Neural progenitor cell (in vitro differentiated cells): Measurements from ENCODE around the gene FKBP8.

Experiments
- EZH2phosphoT487 ChIP-seq: fragments of 200-600 bp; sonication (generic); IDR thresholded peaks from 2 replicates; pipeline ENCODE4 v1.6.1; 2017; ENCODE audit warnings: antibody characterized with exemption
- TF ChIP-seq, protein P1 (sequence below): fragments of 200-600 bp; sonication (generic); IDR thresholded peaks from 2 replicates; pipeline ENCODE4 v1.5.1; 2017; ENCODE audit warnings: antibody characterized with exemption, mild to moderate bottlenecking

- TF ChIP-seq EZH2phosphoT487, result no peak
- TF ChIP-seq, protein P1, sequence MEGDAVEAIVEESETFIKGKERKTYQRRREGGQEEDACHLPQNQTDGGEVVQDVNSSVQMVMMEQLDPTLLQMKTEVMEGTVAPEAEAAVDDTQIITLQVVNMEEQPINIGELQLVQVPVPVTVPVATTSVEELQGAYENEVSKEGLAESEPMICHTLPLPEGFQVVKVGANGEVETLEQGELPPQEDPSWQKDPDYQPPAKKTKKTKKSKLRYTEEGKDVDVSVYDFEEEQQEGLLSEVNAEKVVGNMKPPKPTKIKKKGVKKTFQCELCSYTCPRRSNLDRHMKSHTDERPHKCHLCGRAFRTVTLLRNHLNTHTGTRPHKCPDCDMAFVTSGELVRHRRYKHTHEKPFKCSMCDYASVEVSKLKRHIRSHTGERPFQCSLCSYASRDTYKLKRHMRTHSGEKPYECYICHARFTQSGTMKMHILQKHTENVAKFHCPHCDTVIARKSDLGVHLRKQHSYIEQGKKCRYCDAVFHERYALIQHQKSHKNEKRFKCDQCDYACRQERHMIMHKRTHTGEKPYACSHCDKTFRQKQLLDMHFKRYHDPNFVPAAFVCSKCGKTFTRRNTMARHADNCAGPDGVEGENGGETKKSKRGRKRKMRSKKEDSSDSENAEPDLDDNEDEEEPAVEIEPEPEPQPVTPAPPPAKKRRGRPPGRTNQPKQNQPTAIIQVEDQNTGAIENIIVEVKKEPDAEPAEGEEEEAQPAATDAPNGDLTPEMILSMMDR, result no peak
Observed at GRCh38 chr19:18500799-18501198, 42.6 kb downstream of the FKBP8 start.
